ENCODE measurements around the gene PIEZO1. TPM values are rescaled to one million over a fixed set of nuclear protein-coding genes. Genes with fewer than 3 reads are reported as not detected.

The PIEZO1 gene
- total RNA-seq, 1 donor from 2014 or later: 247 TPM

DNA sequence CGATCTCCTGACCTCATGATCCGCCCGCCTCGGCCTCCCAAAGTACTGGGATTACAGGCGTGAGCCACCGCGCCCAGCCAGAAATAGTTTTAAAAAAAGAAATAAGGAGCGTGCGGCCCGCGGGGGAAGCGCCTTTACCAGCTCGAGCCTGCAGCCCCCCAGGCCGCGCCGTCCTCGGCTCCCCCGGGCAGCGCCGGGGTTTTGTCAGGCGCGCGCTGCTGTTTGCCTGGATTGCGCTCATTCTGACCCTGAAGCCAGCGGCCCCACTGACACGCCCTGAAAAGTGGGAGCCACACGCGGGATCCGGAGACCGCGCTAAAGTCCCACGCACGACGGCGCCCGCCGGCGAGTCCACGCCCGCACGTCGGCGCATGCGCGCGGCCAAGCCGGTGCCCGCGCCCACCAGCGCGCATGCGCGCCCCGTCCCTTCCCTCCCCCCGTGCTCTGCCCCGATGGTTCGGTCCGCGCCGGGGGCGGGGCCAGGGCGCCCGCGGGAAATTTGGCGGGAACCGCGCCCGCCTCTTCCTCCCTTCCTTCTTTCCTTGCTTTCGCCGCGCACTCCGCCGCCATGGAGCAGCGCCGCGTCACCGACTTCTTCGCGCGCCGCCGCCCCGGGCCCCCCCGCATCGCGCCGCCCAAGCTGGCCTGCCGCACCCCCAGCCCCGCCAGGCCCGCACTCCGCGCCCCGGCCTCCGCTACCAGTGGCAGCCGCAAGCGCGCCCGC lies 18.4 kb upstream of the PIEZO1 start, which contains the start of gene CDT1:
CDT1 (plus strand) TSS at position 526 of the 724 bp plus-strand sequence; CDS start at position 569, 43 bp downstream.
- H3K4me1 Mint-ChIP-seq (ENCODE audit: low read depth, unreplicated experiment): no peaks in the 10 kb centered on the region
- H2AFZ ChIP-seq (ENCODE audit: low read depth, low read length): peak within 1 kb of the TSS; percentile 46
- no peak for TF ChIP-seq EZH2 (IDR thresholded peaks at IDR 0.05; ENCODE audit: insufficient read depth, low read length)
- TF ChIP-seq CTCF (IDR thresholded peaks at IDR 0.05; ENCODE audit: insufficient read depth, low read depth, low read length): no peak
- peaks cover 22% of the 10 kb centered on the region for H3K79me2 ChIP-seq (ENCODE audit: insufficient read depth, low read length)
- peak within 1 kb of the TSS; percentile 58 for H3K27ac Mint-ChIP-seq (ENCODE audit: unreplicated experiment)
- peak within 1 kb of the TSS; percentile 17 for H3K27ac ChIP-seq (ENCODE audit: low read depth, low read length)
- no peaks in the 10 kb centered on the region for H3K27me3 ChIP-seq (ENCODE audit: insufficient read depth, low read length)
- H3K9me3 ChIP-seq (ENCODE audit: insufficient read depth, low read depth, low read length): no peaks in the 10 kb centered on the region
- peaks cover 2% of the 10 kb centered on the region for H3K27me3 Mint-ChIP-seq (ENCODE audit: low read depth, unreplicated experiment)
- H3K36me3 Mint-ChIP-seq (ENCODE audit: low read depth, unreplicated experiment): no peaks in the 10 kb centered on the region
- peaks cover 16% of the 10 kb centered on the region for H4K20me1 ChIP-seq (ENCODE audit: insufficient read depth, low read length)
- H3K9ac ChIP-seq (ENCODE audit: low read length): peak within 1 kb of the TSS; percentile 71
- H3K4me3 Mint-ChIP-seq (ENCODE audit: unreplicated experiment): peak within 1 kb of the TSS; percentile 83
- H3K4me1 ChIP-seq (ENCODE audit: insufficient read depth, low read length): peaks cover 17% of the 10 kb centered on the region
- peak within 1 kb of the TSS; percentile 91 for H3K4me2 ChIP-seq (ENCODE audit: low read length)
- peak within 1 kb of the TSS; percentile 65 for H3K4me3 ChIP-seq (ENCODE audit: insufficient read depth, low read depth, low read length)
- H3K36me3 ChIP-seq (ENCODE audit: insufficient read depth, low read length): no peaks in the 10 kb centered on the region
- H3K9me3 Mint-ChIP-seq (ENCODE audit: unreplicated experiment): no peaks in the 10 kb centered on the region
- FAIRE-seq: no peak
- DNase-seq (ENCODE audit: low read depth): peak; percentile 32

DNA sequence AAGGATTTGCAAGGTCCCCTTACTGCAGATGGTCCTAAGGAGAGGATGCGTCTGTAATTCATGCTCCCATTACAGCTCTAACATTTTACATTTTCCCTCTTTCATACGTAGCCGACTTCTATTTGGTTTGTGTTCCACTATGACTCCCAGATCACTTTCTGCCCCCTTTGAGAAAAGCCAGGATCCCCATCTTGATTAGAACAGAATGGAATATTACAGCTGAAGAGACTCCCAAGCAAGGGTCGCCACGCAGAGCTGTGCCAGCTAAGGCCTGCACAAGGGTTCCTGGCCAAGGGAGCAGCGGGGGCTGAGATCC lies 15.2 kb upstream of the PIEZO1 start:
- Histone ChIP-seq H3K27ac (ENCODE audit: low read depth, low read length) (no peak overlapping the region), H2AFZ (ENCODE audit: low read depth, low read length) (no peak overlapping the region), H3K4me3 (ENCODE audit: insufficient read depth, low read depth, low read length) (no peak overlapping the region), H4K20me1 (ENCODE audit: insufficient read depth, low read length) (peaks cover 4% of the 10 kb centered on the region), H3K4me1 (ENCODE audit: insufficient read depth, low read length) (peaks cover 17% of the 10 kb centered on the region), H3K79me2 (ENCODE audit: insufficient read depth, low read length) (peaks cover 12% of the 10 kb centered on the region), H3K36me3 (ENCODE audit: insufficient read depth, low read length) (no peaks in the 10 kb centered on the region), H3K4me2 (ENCODE audit: low read length) (no peak overlapping the region), H3K27me3 (ENCODE audit: insufficient read depth, low read length) (no peaks in the 10 kb centered on the region), H3K9me3 (ENCODE audit: insufficient read depth, low read depth, low read length) (no peaks in the 10 kb centered on the region), H3K9ac (ENCODE audit: low read length) (no peak overlapping the region)
- no peaks in the 10 kb centered on the region for H3K4me1 Mint-ChIP-seq (ENCODE audit: low read depth, unreplicated experiment)
- H3K9me3 Mint-ChIP-seq (ENCODE audit: unreplicated experiment): no peaks in the 10 kb centered on the region
- peaks cover 2% of the 10 kb centered on the region for H3K27me3 Mint-ChIP-seq (ENCODE audit: low read depth, unreplicated experiment)
- no peak for FAIRE-seq
- no peak overlapping the region for H3K4me3 Mint-ChIP-seq (ENCODE audit: unreplicated experiment)
- no peak for TF ChIP-seq EZH2 (IDR thresholded peaks at IDR 0.05; ENCODE audit: insufficient read depth, low read length)
- no peak for TF ChIP-seq CTCF (IDR thresholded peaks at IDR 0.05; ENCODE audit: insufficient read depth, low read depth, low read length)
- no peak for DNase-seq (ENCODE audit: low read depth)
- H3K36me3 Mint-ChIP-seq (ENCODE audit: low read depth, unreplicated experiment): no peaks in the 10 kb centered on the region
- no peak overlapping the region for H3K27ac Mint-ChIP-seq (ENCODE audit: unreplicated experiment)

All from astrocyte (in vitro differentiated cells and primary cell).